GM12892 (cell line): Measurements from ENCODE around the gene PAK2.

Experiments used
- POLR2A ChIP-seq: IDR thresholded peaks from 2 replicates; pipeline ENCODE4 v1.6.1; 2011; ENCODE audit warnings: low read depth, low read length, control low read depth
- POLR2AphosphoS5 ChIP-seq: IDR thresholded peaks from 2 replicates; pipeline ENCODE4 v1.6.1; 2011; ENCODE audit warnings: low read depth, low read length, control low read depth
- TAF1 ChIP-seq: IDR thresholded peaks from 2 replicates; pipeline ENCODE4 v1.6.1; 2011; ENCODE audit warnings: low read depth, mild to moderate bottlenecking, control low read depth, low read length, borderline replicate concordance

DNA sequence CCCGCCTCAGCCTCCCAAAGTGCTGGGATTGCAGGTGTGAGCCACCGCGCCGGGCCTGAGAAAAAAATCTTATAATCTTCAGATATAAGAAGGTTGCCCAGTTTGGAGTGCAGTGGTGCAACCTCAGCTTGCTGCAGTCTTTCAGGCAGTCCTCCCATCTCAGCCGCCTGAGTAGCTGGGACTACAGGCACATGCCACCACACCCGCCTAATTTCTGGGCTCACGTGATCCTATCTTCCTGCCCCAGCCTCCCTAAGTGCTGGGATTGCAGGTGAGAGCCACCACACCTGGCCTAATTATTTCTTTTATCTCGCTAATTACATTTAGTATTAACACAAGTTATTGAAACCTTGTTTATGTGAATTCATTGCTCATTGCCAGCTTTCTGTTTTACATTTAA lies 13.5 kb downstream of the PAK2 start:
- TF ChIP-seq POLR2A, result no peak
- no peak for TF ChIP-seq TAF1
- TF ChIP-seq POLR2AphosphoS5, result no peak
